Lower leg skin (tissue), 3 donors: ENCODE measurements around the gene SERPINB13.

ENCODE experiments used
- CTCF ChIP-seq, 3 donors: fragments of 450-650 bp; IDR thresholded peaks; one replicate each; pipeline ENCODE4 v1.5.1; 2016; ENCODE audit warnings: antibody characterized with exemption in 3 of 3, mild to moderate bottlenecking in 3 of 3, moderate library complexity in 2 of 3
- POLR2A ChIP-seq, 2 donors: fragments of 450-650 bp; IDR thresholded peaks; one replicate each; pipeline ENCODE4 v1.6.1; 2016 to 2017; ENCODE audit warnings: antibody characterized with exemption in 2 of 2, mild to moderate bottlenecking in 1 of 2, moderate library complexity in 1 of 2

- TF ChIP-seq POLR2A (IDR thresholded peaks at IDR 0.05) (no peak), CTCF (IDR thresholded peaks at IDR 0.05) (no peak)
Measured at GRCh38 chr18:63567825-63568224, 19.3 kb upstream of the SERPINB13 start.
